Coronary artery (tissue), 2 donors: Measurements from ENCODE around the gene YWHAB.

Source experiments
- DNase-seq: peaks from one replicate; pipeline ENCODE4 v3.0.0-alpha.2; 2017; ENCODE audit warnings: low spot score
- H3K27ac ChIP-seq, 2 donors: fragments of 200-600 bp; sonication (generic); one replicate each; pipeline ENCODE4 v1.5.1; 2016 to 2019
- H3K4me3 ChIP-seq: fragments of 200-600 bp; sonication (generic); 2 replicates; pipeline ENCODE4 v1.5.1; 2016; ENCODE audit warnings: mild to moderate bottlenecking, moderate library complexity
- CTCF ChIP-seq: fragments of 200-600 bp; sonication (generic); IDR thresholded peaks from one replicate; pipeline ENCODE4 v1.5.1; 2019; ENCODE audit warnings: antibody characterized with exemption

Gene YWHAB

GRCh38 chr20:44928595-44928994 is 43.1 kb downstream of the YWHAB start:
- no peak overlapping the region for H3K4me3 ChIP-seq
- no peak overlapping the region for H3K27ac ChIP-seq
- no peak for DNase-seq
- TF ChIP-seq CTCF, result no peak

GRCh38 chr20:44930517-44931168 is 45.1 kb downstream of the YWHAB start:
- Histone ChIP-seq H3K4me3 (no peak overlapping the region), H3K27ac (no peak overlapping the region)
- no peak for DNase-seq
- TF ChIP-seq CTCF, result no peak

GRCh38 chr20:44931911-44932310 is 46.4 kb downstream of the YWHAB start:
- no peak for TF ChIP-seq CTCF
- Histone ChIP-seq H3K27ac (no peak overlapping the region), H3K4me3 (no peak overlapping the region)
- DNase-seq, result no peak

- no peak overlapping the region for H3K27ac ChIP-seq
- no peak for TF ChIP-seq CTCF
- no peak overlapping the region for H3K4me3 ChIP-seq
- no peak for DNase-seq
Observed at GRCh38 chr20:44932916-44933315, 47.4 kb downstream of the YWHAB start.

- no peak overlapping the region for H3K4me3 ChIP-seq
- TF ChIP-seq CTCF, result no peak
- H3K27ac ChIP-seq, result no peak overlapping the region
- no peak for DNase-seq
Observed at GRCh38 chr20:44936510-44936909, 51.0 kb downstream of the YWHAB start.

GRCh38 chr20:44938637-44939036 is 53.1 kb downstream of the YWHAB start:
- H3K27ac ChIP-seq, result peak overlapping the region in 1 of 2 donors; percentile 9
- no peak overlapping the region for H3K4me3 ChIP-seq
- TF ChIP-seq CTCF, result no peak
- DNase-seq, result no peak

GRCh38 chr20:44941120-44941691 is 55.7 kb downstream of the YWHAB start:
- no peak for DNase-seq
- H3K4me3 ChIP-seq, result no peak overlapping the region
- no peak for TF ChIP-seq CTCF
- no peak overlapping the region for H3K27ac ChIP-seq
